Measurements from ENCODE around the gene CCM2L.

CCM2L gene

GRCh38 chr20:32056708-32057483 is 46.7 kb downstream of the CCM2L start:
- DNase-seq (ENCODE audit: low read depth in 2 of 2): no peak

GRCh38 chr20:32057656-32058184 is 47.5 kb downstream of the CCM2L start:
- no peak for DNase-seq (ENCODE audit: low read depth in 2 of 2)

- DNase-seq (ENCODE audit: low read depth in 2 of 2): no peak
Observed at GRCh38 chr20:32059189-32059588, 49.0 kb downstream of the CCM2L start.

GRCh38 chr20:32062776-32063170 is 52.5 kb downstream of the CCM2L start:
- DNase-seq (ENCODE audit: low read depth in 2 of 2): no peak

GRCh38 chr20:32063695-32064094 is 53.5 kb downstream of the CCM2L start:
- DNase-seq (ENCODE audit: low read depth in 2 of 2): no peak

GRCh38 chr20:32064667-32065066 is 54.4 kb downstream of the CCM2L start:
- DNase-seq (ENCODE audit: low read depth in 2 of 2): no peak

- no peak for DNase-seq (ENCODE audit: low read depth in 2 of 2)
Observed at GRCh38 chr20:32067234-32067821, 57.1 kb downstream of the CCM2L start.

GRCh38 chr20:32068174-32068573 is 57.9 kb downstream of the CCM2L start:
- DNase-seq (ENCODE audit: low read depth in 2 of 2): no peak

- no peak for DNase-seq (ENCODE audit: low read depth in 2 of 2)
Observed at GRCh38 chr20:32069711-32070110, 59.5 kb downstream of the CCM2L start.

- DNase-seq (ENCODE audit: low read depth in 2 of 2): no peak
Observed at GRCh38 chr20:32070282-32070681, 60.0 kb downstream of the CCM2L start.

GRCh38 chr20:32070690-32071213 is 60.5 kb downstream of the CCM2L start:
- no peak for DNase-seq (ENCODE audit: low read depth in 2 of 2)

GRCh38 chr20:32071395-32072167 is 61.3 kb downstream of the CCM2L start:
- DNase-seq (ENCODE audit: low read depth in 2 of 2): no peak

GRCh38 chr20:32072168-32072750 is 62.0 kb downstream of the CCM2L start:
- no peak for DNase-seq (ENCODE audit: low read depth in 2 of 2)

GRCh38 chr20:32075534-32075933 is 65.3 kb downstream of the CCM2L start:
- no peak for DNase-seq (ENCODE audit: low read depth in 2 of 2)

GRCh38 chr20:32077190-32077589 is 67.0 kb downstream of the CCM2L start:
- DNase-seq (ENCODE audit: low read depth in 2 of 2): no peak

GRCh38 chr20:32078322-32078721 is 68.1 kb downstream of the CCM2L start:
- DNase-seq (ENCODE audit: low read depth in 2 of 2): no peak

GRCh38 chr20:32078791-32079190 is 68.6 kb downstream of the CCM2L start:
- DNase-seq (ENCODE audit: low read depth in 2 of 2): no peak

- no peak for DNase-seq (ENCODE audit: low read depth in 2 of 2)
Observed at GRCh38 chr20:32079655-32080109, 69.4 kb downstream of the CCM2L start.

- DNase-seq (ENCODE audit: low read depth in 2 of 2): no peak
Observed at GRCh38 chr20:32080783-32081182, 70.5 kb downstream of the CCM2L start.
